Measurements from ENCODE around the gene LIX1L.
"Not testable (repeated sequence)": the region's sequence is repeated elsewhere in the genome, so short reads cannot be mapped to it uniquely, and the experiment has no call there.

DNA sequence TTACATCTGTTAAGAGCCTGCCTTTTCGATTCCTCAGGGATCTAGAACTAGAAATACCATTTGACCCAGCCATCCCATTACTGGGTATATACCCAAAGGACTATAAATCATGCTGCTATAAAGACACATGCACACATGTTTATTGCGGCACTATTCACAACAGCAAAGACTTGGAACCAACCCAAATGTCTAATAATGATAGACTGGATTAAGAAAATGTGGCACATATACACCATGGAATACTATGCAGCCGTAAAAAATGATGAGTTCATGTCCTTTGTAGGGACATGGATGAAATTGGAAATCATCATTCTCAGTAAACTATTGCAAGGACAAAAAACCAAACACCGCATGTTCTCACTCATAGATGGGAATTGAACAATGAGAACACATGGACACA lies 37.5 kb downstream of the LIX1L start:
- TF ChIP-seq POLR2A (IDR thresholded peaks at IDR 0.05; ENCODE audit: low read depth, low read length); CTCF (IDR thresholded peaks at IDR 0.05; ENCODE audit: extremely low read depth in 1 of 2, insufficient read depth in 1 of 2, low read depth in 1 of 2, low read length in 2 of 2); POLR2AphosphoS5 (IDR thresholded peaks at IDR 0.05; ENCODE audit: insufficient read depth, low read depth, low read length); EZH2 (IDR thresholded peaks at IDR 0.05; ENCODE audit: borderline replicate concordance, low read depth, low read length, severe bottlenecking); MAX (IDR thresholded peaks at IDR 0.05; ENCODE audit: insufficient read depth, insufficient read length): not testable (repeated sequence)
